ENCODE data around the gene PCDHA4. TPM values are rescaled to one million over a fixed set of nuclear protein-coding genes. Genes with fewer than 3 reads are reported as not detected.
"Not testable (repeated sequence)": the region's sequence is repeated elsewhere in the genome, so short reads cannot be mapped to it uniquely, and the experiment has no call there.

The PCDHA4 gene
- total RNA-seq, 2 donors from 2014 or later: 2.0 to 3.1 TPM

GRCh38 chr5:140822281-140822629, 15.4 kb downstream of the PCDHA4 start:
- Histone ChIP-seq H3K27ac (no peak overlapping the region), H3K9me3 (peaks cover 0 to 21% (median 4%) of the 10 kb centered on the region in 3 donors), H3K36me3 (replicated peaks in 1 of 2; ENCODE audit: insufficient read depth in 1 of 2, low read depth in 2 of 2) (no peaks in the 10 kb centered on the region), H3K4me1 (no peaks in the 10 kb centered on the region), H3K4me3 (no peak overlapping the region), H3K27me3 (no peaks in the 10 kb centered on the region)
- no peak for TF ChIP-seq POLR2A (IDR thresholded peaks at IDR 0.05)
- TF ChIP-seq, protein P1, sequence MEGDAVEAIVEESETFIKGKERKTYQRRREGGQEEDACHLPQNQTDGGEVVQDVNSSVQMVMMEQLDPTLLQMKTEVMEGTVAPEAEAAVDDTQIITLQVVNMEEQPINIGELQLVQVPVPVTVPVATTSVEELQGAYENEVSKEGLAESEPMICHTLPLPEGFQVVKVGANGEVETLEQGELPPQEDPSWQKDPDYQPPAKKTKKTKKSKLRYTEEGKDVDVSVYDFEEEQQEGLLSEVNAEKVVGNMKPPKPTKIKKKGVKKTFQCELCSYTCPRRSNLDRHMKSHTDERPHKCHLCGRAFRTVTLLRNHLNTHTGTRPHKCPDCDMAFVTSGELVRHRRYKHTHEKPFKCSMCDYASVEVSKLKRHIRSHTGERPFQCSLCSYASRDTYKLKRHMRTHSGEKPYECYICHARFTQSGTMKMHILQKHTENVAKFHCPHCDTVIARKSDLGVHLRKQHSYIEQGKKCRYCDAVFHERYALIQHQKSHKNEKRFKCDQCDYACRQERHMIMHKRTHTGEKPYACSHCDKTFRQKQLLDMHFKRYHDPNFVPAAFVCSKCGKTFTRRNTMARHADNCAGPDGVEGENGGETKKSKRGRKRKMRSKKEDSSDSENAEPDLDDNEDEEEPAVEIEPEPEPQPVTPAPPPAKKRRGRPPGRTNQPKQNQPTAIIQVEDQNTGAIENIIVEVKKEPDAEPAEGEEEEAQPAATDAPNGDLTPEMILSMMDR (IDR thresholded peaks at IDR 0.05): no peak
- DNase-seq: no peak
- intact Hi-C loops (cut with DNase I): no loop called here
- 19 to 23% methylated on average over 6 of the region's 6 CpGs for WGBS, 2 donors
- ATAC-seq: no peak

DNA sequence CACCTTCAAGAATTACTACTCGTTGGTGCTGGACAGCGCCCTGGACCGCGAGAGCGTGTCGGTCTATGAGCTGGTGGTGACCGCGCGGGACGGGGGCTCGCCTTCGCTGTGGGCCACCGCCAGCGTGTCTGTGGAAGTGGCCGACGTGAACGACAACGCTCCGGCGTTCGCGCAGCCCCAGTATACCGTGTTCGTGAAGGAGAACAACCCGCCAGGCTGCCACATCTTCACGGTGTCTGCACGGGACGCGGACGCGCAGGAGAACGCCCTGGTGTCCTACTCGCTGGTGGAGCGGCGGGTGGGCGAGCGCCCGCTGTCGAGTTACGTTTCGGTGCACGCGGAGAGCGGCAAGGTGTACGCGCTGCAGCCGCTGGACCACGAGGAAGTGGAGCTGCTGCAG, 16.1 kb downstream of the PCDHA4 start:
- H3K27me3 ChIP-seq; DNase-seq; H3K4me3 ChIP-seq; H3K36me3 ChIP-seq (replicated peaks in 1 of 2; ENCODE audit: insufficient read depth in 1 of 2, low read depth in 2 of 2); H3K4me1 ChIP-seq; H3K27ac ChIP-seq; intact Hi-C loops (cut with DNase I); ATAC-seq: not testable (repeated sequence)
- 42 to 58% methylated on average over 8 to 46 of the region's 48 CpGs for WGBS, 2 donors
- H3K9me3 ChIP-seq: peaks cover 0 to 22% (median 4%) of the 10 kb centered on the region in 3 donors

DNA sequence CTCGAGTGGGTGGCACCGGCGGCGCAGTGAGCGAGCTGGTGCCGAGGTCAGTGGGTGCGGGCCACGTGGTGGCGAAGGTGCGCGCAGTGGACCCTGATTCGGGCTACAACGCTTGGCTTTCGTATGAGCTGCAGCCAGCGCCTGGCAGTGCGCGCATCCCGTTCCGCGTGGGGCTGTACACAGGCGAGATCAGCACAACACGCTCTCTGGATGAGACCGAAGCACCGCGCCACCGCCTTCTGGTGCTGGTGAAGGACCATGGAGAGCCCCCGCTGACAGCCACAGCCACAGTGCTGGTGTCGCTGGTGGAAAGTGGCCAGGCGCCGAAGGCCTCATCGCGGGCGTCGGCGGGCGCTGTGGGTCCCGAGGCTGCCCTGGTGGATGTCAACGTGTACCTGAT, 16.6 kb downstream of the PCDHA4 start:
- no peaks in the 10 kb centered on the region for H3K4me1 ChIP-seq
- peaks cover 0 to 27% (median 4%) of the 10 kb centered on the region in 3 donors for H3K9me3 ChIP-seq
- no peak overlapping the region for H3K27ac ChIP-seq
- intact Hi-C loops (cut with DNase I): no loop called here
- no peaks in the 10 kb centered on the region for H3K27me3 ChIP-seq
- H3K36me3 ChIP-seq (replicated peaks in 1 of 2; ENCODE audit: insufficient read depth in 1 of 2, low read depth in 2 of 2): no peaks in the 10 kb centered on the region
- TF ChIP-seq POLR2A (IDR thresholded peaks at IDR 0.05): no peak
- TF ChIP-seq, protein P1 (IDR thresholded peaks at IDR 0.05): no peak
- no peak for ATAC-seq
- 31 to 43% methylated on average over 3 to 36 of the region's 38 CpGs for WGBS, 2 donors
- no peak overlapping the region for H3K4me3 ChIP-seq
- no peak for DNase-seq

GRCh38 chr5:140827704-140828361, 21.0 kb downstream of the PCDHA4 start, which contains the start of gene PCDHA6:
TSS of gene PCDHA6 (plus strand) at chr5:140827960. CDS start at chr5:140828092, 132 bp downstream.
- H3K27me3 ChIP-seq: no peaks in the 10 kb centered on the region
- no peak within 1 kb of the TSS for H3K27ac ChIP-seq
- peaks cover 0 to 31% (median 4%) of the 10 kb centered on the region in 3 donors for H3K9me3 ChIP-seq
- 14 to 15% methylated on average over 26 to 27 of the region's 27 CpGs for WGBS, 2 donors
- H3K4me1 ChIP-seq: no peaks in the 10 kb centered on the region
- no peak for DNase-seq
- intact Hi-C loops (cut with DNase I): no loop called here
- H3K4me3 ChIP-seq: no peak within 1 kb of the TSS
- TF ChIP-seq, protein P1 (IDR thresholded peaks at IDR 0.05): peak in 3 of 7 experiments; percentile 8 to 24 (median 16)
- no peak for TF ChIP-seq POLR2A (IDR thresholded peaks at IDR 0.05)
- no peaks in the 10 kb centered on the region for H3K36me3 ChIP-seq (replicated peaks in 1 of 2; ENCODE audit: insufficient read depth in 1 of 2, low read depth in 2 of 2)
- peak; percentile 47 for ATAC-seq

DNA sequence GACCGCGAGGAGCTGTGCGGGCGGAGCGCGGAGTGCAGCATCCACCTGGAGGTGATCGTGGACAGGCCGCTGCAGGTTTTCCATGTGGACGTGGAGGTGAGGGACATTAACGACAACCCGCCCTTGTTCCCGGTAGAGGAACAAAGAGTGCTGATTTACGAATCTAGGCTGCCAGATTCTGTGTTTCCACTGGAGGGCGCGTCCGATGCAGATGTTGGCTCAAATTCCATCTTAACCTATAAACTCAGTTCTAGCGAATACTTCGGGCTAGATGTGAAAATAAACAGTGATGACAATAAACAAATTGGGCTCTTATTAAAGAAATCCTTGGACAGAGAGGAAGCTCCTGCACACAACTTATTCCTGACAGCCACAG, 21.5 kb downstream of the PCDHA4 start:
- Histone ChIP-seq H3K36me3 (replicated peaks in 1 of 2; ENCODE audit: insufficient read depth in 1 of 2, low read depth in 2 of 2) (no peaks in the 10 kb centered on the region), H3K4me3 (no peak overlapping the region), H3K27ac (no peak overlapping the region), H3K4me1 (no peaks in the 10 kb centered on the region), H3K27me3 (no peaks in the 10 kb centered on the region), H3K9me3 (peaks cover 0 to 26% (median 4%) of the 10 kb centered on the region in 3 donors)
- DNase-seq (no peak), ATAC-seq (no peak)
- intact Hi-C loops (cut with DNase I): no loop called here
- WGBS, 2 donors: 18 to 22% methylated on average over 9 to 18 of the region's 18 CpGs
- no peak for TF ChIP-seq POLR2A (IDR thresholded peaks at IDR 0.05)
- TF ChIP-seq, protein P1 (IDR thresholded peaks at IDR 0.05): peak in 3 of 7 experiments; percentile 5 to 10 (median 6)

DNA sequence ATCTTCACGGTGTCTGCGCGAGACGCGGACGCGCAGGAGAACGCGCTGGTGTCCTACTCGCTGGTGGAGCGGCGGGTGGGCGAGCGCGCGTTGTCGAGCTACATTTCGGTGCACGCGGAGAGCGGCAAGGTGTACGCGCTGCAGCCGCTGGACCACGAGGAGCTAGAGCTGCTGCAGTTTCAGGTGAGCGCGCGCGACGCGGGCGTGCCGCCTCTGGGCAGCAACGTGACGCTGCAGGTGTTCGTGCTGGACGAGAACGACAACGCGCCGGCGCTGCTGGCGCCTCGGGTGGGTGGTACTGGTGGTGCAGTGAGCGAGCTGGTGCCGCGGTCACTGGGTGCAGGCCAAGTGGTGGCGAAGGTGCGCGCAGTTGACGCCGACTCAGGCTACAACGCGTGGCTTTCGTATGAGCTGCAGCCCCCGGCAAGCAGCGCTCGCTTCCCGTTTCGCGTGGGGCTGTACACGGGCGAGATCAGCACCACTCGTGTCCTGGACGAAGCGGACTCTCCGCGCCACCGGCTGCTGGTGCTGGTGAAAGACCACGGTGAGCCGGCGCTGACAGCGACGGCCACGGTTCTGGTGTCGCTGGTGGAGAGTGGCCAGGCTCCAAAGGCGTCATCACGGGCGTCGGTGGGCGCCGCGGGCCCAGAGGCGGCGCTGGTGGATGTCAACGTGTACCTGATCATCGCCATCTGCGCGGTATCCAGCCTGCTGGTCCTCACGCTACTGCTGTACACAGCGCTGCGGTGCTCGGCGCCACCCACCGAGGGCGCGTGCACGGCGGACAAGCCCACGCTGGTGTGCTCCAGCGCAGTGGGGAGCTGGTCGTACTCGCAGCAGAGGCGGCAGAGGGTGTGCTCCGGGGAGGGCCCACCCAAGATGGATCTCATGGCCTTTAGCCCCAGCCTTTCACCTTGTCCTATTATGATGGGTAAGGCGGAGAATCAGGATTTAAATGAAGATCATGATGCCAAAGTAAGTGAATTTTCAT, 22.9 kb downstream of the PCDHA4 start:
- H3K27ac ChIP-seq; intact Hi-C loops (cut with DNase I); DNase-seq; H3K36me3 ChIP-seq (replicated peaks in 1 of 2; ENCODE audit: insufficient read depth in 1 of 2, low read depth in 2 of 2); H3K27me3 ChIP-seq; H3K4me3 ChIP-seq; H3K4me1 ChIP-seq; ATAC-seq: not testable (repeated sequence)
- peaks cover 0 to 30% (median 0%) of the 10 kb centered on the region in 3 donors for H3K9me3 ChIP-seq
- 26 to 35% methylated on average over 14 to 80 of the region's 106 CpGs for WGBS, 2 donors

Measured in body of pancreas (tissue), 4 donors.